Measurements from ENCODE around the gene TBXT.

The TBXT gene

GRCh38 chr6:166152660-166153059, 15.0 kb downstream of the TBXT start:
- Histone ChIP-seq H3K27ac (ENCODE audit: low read depth, low read length) (no peak overlapping the region), H3K79me2 (ENCODE audit: insufficient read depth, low read length) (no peaks in the 10 kb centered on the region), H2AFZ (ENCODE audit: low read depth, low read length, severe bottlenecking) (no peak overlapping the region), H3K4me3 (ENCODE audit: insufficient read depth, low read length, poor library complexity, severe bottlenecking) (no peak overlapping the region), H3K4me2 (ENCODE audit: low read depth, low read length, poor library complexity, severe bottlenecking) (no peak overlapping the region), H3F3A (ENCODE audit: insufficient read depth) (no peaks in the 10 kb centered on the region), H4K20me1 (ENCODE audit: low read depth, low read length) (no peaks in the 10 kb centered on the region), H3K36me3 (ENCODE audit: low read length) (no peaks in the 10 kb centered on the region), H3K9ac (ENCODE audit: low read length) (no peak overlapping the region), H3K27me3 (ENCODE audit: low read length) (no peaks in the 10 kb centered on the region), H3K9me2 (replicated peaks; ENCODE audit: insufficient read depth, low read length) (no peaks in the 10 kb centered on the region), H3K9me3 (ENCODE audit: insufficient read depth, low read length) (no peaks in the 10 kb centered on the region)
- TF ChIP-seq EZH2phosphoT487 (conservative IDR thresholded peaks at IDR 0.05; ENCODE audit: low read length), result no peak
- no peak for TF ChIP-seq CTCF (IDR thresholded peaks at IDR 0.05; ENCODE audit: insufficient read depth, low read length, poor library complexity, severe bottlenecking)

- H3K27ac ChIP-seq (ENCODE audit: low read depth, low read length), result no peak overlapping the region
- no peaks in the 10 kb centered on the region for H3K36me3 ChIP-seq (ENCODE audit: low read length)
- no peaks in the 10 kb centered on the region for H3K27me3 ChIP-seq (ENCODE audit: low read length)
- H4K20me1 ChIP-seq (ENCODE audit: low read depth, low read length), result no peaks in the 10 kb centered on the region
- no peak overlapping the region for H2AFZ ChIP-seq (ENCODE audit: low read depth, low read length, severe bottlenecking)
- H3F3A ChIP-seq (ENCODE audit: insufficient read depth), result no peaks in the 10 kb centered on the region
- no peaks in the 10 kb centered on the region for H3K9me3 ChIP-seq (ENCODE audit: insufficient read depth, low read length)
- H3K9ac ChIP-seq (ENCODE audit: low read length), result no peak overlapping the region
- TF ChIP-seq EZH2phosphoT487 (conservative IDR thresholded peaks at IDR 0.05; ENCODE audit: low read length), result no peak
- TF ChIP-seq CTCF (IDR thresholded peaks at IDR 0.05; ENCODE audit: insufficient read depth, low read length, poor library complexity, severe bottlenecking), result no peak
- H3K4me3 ChIP-seq (ENCODE audit: insufficient read depth, low read length, poor library complexity, severe bottlenecking), result no peak overlapping the region
- no peaks in the 10 kb centered on the region for H3K9me2 ChIP-seq (replicated peaks; ENCODE audit: insufficient read depth, low read length)
- H3K4me2 ChIP-seq (ENCODE audit: low read depth, low read length, poor library complexity, severe bottlenecking), result no peak overlapping the region
- H3K79me2 ChIP-seq (ENCODE audit: insufficient read depth, low read length), result no peaks in the 10 kb centered on the region
Measured at GRCh38 chr6:166151798-166152197, 15.9 kb downstream of the TBXT start.

GRCh38 chr6:166145751-166146150, 21.9 kb downstream of the TBXT start:
- Histone ChIP-seq H3K4me3 (ENCODE audit: insufficient read depth, low read length, poor library complexity, severe bottlenecking) (no peak overlapping the region), H3K9me3 (ENCODE audit: insufficient read depth, low read length) (no peaks in the 10 kb centered on the region), H3F3A (ENCODE audit: insufficient read depth) (no peaks in the 10 kb centered on the region), H3K79me2 (ENCODE audit: insufficient read depth, low read length) (no peaks in the 10 kb centered on the region), H3K27ac (ENCODE audit: low read depth, low read length) (no peak overlapping the region), H3K9me2 (replicated peaks; ENCODE audit: insufficient read depth, low read length) (no peaks in the 10 kb centered on the region), H3K9ac (ENCODE audit: low read length) (no peak overlapping the region), H2AFZ (ENCODE audit: low read depth, low read length, severe bottlenecking) (no peak overlapping the region), H3K27me3 (ENCODE audit: low read length) (no peaks in the 10 kb centered on the region), H3K4me2 (ENCODE audit: low read depth, low read length, poor library complexity, severe bottlenecking) (no peak overlapping the region), H4K20me1 (ENCODE audit: low read depth, low read length) (no peaks in the 10 kb centered on the region), H3K36me3 (ENCODE audit: low read length) (no peaks in the 10 kb centered on the region)
- TF ChIP-seq CTCF (IDR thresholded peaks at IDR 0.05; ENCODE audit: insufficient read depth, low read length, poor library complexity, severe bottlenecking) (no peak), EZH2phosphoT487 (conservative IDR thresholded peaks at IDR 0.05; ENCODE audit: low read length) (no peak)
